HG02970 (cell line): Measurements from ENCODE around the gene ZNF487.

ENCODE experiments used
- ATAC-seq: cut with Tn5 transposase; IDR thresholded peaks from one replicate; pipeline ENCODE4 v1.9.1; 2021; ENCODE audit warnings: mild to moderate bottlenecking, moderate library complexity, moderate number of reproducible peaks; ENCODE audit not compliant: unreplicated experiment, low FRiP score

Gene ZNF487

DNA sequence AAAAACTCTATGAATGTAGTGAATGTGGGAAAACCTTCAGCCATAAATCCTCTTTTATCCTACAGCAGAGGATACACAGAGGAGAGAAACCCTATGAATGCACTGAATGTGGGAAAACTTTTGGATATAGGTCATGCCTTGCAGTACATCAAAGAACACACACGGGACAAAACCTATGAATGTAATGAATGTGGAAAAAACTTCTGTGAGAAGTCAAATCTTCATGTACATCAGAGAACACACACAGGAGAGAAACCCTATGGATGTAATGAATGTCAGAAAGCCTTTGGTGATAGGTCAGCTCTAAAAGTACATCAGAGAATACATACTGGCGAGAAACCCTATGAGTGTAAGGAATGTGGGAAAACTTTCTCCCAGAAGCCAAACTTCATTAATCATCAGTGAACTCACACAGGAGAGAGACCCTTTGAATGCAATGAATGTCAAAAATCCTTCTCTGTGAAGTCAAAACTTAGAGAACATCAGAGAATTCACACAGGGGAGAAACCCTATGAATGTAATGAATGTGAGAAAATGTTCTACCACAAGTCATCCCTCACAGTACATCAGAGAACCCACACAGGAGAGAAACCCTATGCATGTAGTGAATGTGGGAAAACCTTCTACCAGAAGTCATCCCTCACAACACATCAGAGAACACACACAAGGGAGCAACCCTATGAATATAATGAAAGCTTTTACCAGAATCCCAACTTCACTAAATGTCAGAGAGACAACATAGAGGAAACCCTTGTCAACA, 45.6 kb downstream of the ZNF487 start:
- no peak for ATAC-seq

DNA sequence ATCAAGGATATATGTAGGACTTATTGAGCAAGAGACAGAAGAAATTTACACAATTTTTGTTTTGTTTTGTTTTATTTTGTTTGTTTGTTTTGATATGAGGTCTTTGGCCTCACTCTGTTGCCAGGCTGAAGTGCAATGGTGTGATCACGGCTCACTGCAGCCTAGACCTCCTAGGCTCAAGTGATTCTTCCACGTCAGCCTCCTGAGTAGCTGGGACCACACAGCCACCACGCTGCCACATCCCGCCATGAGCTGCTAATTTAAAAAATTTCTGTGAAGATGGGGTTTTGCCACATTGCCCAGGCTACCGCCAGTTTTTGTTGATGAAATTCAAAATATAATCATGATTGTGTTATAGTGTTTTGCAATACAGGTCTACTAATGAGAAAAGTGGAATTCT, 54.9 kb downstream of the ZNF487 start:
- ATAC-seq, result no peak

DNA sequence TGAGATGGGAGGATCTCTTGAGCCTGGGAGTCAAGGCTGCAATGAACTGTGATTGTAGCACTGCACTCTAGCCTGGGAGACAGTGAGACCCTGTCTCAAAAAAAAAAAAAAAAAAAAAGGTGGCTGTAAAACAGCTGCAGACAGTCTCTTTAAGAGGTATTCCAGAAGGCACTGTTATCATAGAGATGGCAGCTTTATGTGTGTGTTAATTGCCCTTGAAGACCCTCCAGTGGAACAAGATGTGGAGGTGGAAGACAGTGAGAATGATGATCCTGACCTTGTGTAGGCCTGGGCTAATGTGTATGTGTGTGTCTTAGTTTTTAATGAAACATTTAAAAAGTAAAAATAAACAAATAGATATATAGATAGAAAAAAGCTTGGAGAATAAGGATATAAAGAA, 66.0 kb downstream of the ZNF487 start:
- no peak for ATAC-seq

DNA sequence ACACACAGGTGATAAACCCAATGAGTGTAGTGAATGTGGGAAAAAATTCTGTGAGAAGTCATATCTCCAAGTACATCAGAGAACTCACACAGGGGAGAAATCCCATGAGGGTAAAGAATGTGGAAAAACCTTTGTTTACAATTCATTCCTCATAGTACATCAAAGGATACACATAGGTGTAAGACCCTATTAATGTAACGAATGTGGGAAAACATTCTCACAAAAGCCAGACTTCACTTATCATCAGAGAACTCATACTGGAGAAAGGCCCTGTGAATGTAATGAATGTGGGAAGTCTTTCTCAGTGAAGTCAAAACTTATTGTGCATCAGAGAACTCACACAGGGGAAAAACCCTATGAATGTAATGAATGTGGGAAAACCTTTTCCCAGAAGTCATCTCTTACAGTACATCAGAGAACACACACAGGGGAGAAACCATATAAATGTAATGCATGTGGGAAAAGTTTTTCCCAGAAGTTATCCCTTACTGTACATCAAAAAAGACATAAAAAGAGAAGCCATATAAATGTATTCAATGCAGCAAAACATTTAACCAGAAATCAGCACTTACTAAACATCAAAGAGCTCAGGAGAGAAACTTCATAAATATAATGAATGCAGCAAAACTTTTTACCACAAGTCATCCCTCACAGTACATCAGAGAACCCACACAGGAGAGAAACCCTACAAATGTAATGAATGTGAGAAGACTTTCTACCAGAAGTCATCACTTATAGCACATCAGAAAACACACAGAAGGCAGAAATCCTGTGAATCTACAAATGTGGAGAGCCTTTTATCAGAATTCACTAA, 87.7 kb downstream of the ZNF487 start:
- ATAC-seq, result no peak
